ENCODE results near the gene FBXL19.
A peak's percentile ranks its signal among the peaks of the same experiment; 100 is the strongest.

The FBXL19 gene

GRCh38 chr16:30951193-30951592, 27.8 kb downstream of the FBXL19 start:
- H4K20me1 ChIP-seq (ENCODE audit: control insufficient read depth, insufficient read depth, low read depth, low read length): no peaks in the 10 kb centered on the region
- no peaks in the 10 kb centered on the region for H3K9me2 ChIP-seq (replicated peaks; ENCODE audit: control insufficient read depth, low read length)
- no peak overlapping the region for H3K4me3 ChIP-seq (ENCODE audit: low read length)
- peaks cover 12% of the 10 kb centered on the region for H3F3A ChIP-seq (ENCODE audit: control insufficient read depth, insufficient read depth)
- no peak for TF ChIP-seq EZH2phosphoT487 (IDR thresholded peaks at IDR 0.05; ENCODE audit: borderline replicate concordance, low read length)
- TF ChIP-seq, protein P1, sequence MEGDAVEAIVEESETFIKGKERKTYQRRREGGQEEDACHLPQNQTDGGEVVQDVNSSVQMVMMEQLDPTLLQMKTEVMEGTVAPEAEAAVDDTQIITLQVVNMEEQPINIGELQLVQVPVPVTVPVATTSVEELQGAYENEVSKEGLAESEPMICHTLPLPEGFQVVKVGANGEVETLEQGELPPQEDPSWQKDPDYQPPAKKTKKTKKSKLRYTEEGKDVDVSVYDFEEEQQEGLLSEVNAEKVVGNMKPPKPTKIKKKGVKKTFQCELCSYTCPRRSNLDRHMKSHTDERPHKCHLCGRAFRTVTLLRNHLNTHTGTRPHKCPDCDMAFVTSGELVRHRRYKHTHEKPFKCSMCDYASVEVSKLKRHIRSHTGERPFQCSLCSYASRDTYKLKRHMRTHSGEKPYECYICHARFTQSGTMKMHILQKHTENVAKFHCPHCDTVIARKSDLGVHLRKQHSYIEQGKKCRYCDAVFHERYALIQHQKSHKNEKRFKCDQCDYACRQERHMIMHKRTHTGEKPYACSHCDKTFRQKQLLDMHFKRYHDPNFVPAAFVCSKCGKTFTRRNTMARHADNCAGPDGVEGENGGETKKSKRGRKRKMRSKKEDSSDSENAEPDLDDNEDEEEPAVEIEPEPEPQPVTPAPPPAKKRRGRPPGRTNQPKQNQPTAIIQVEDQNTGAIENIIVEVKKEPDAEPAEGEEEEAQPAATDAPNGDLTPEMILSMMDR (IDR thresholded peaks at IDR 0.05; ENCODE audit: low read depth, low read length, poor library complexity, severe bottlenecking): no peak
- no peaks in the 10 kb centered on the region for H3K9me3 ChIP-seq (ENCODE audit: control insufficient read depth, insufficient read depth, low read length)
- H3K4me1 ChIP-seq (ENCODE audit: control insufficient read depth, low read length): peaks cover 34% of the 10 kb centered on the region
- no peak overlapping the region for H3K27ac ChIP-seq (ENCODE audit: low read depth, low read length)
- peaks cover 6% of the 10 kb centered on the region for H3K79me2 ChIP-seq (ENCODE audit: control insufficient read depth, low read length)
- H3K36me3 ChIP-seq (ENCODE audit: control insufficient read depth, low read length): peaks cover 7% of the 10 kb centered on the region; the same call in 1 of the 2 replicates
- no peaks in the 10 kb centered on the region for H3K27me3 ChIP-seq (ENCODE audit: control insufficient read depth, low read length)
- H3K4me2 ChIP-seq (ENCODE audit: low read length): no peak overlapping the region

GRCh38 chr16:30951750-30952149, 28.4 kb downstream of the FBXL19 start:
- Histone ChIP-seq H3K4me1 (ENCODE audit: control insufficient read depth, low read length) (peaks cover 39% of the 10 kb centered on the region), H3K9me3 (ENCODE audit: control insufficient read depth, insufficient read depth, low read length) (no peaks in the 10 kb centered on the region), H3K4me3 (ENCODE audit: low read length) (no peak overlapping the region), H3K27ac (ENCODE audit: low read depth, low read length) (no peak overlapping the region), H3F3A (ENCODE audit: control insufficient read depth, insufficient read depth) (peaks cover 15% of the 10 kb centered on the region), H4K20me1 (ENCODE audit: control insufficient read depth, insufficient read depth, low read depth, low read length) (no peaks in the 10 kb centered on the region), H3K36me3 (ENCODE audit: control insufficient read depth, low read length) (peaks cover 9% of the 10 kb centered on the region; the same call in 1 of the 2 replicates), H3K9me2 (replicated peaks; ENCODE audit: control insufficient read depth, low read length) (no peaks in the 10 kb centered on the region), H3K27me3 (ENCODE audit: control insufficient read depth, low read length) (no peaks in the 10 kb centered on the region), H3K79me2 (ENCODE audit: control insufficient read depth, low read length) (peaks cover 12% of the 10 kb centered on the region), H3K4me2 (ENCODE audit: low read length) (no peak overlapping the region)
- TF ChIP-seq, protein P1 (IDR thresholded peaks at IDR 0.05; ENCODE audit: low read depth, low read length, poor library complexity, severe bottlenecking): no peak
- TF ChIP-seq EZH2phosphoT487 (IDR thresholded peaks at IDR 0.05; ENCODE audit: borderline replicate concordance, low read length): no peak

DNA sequence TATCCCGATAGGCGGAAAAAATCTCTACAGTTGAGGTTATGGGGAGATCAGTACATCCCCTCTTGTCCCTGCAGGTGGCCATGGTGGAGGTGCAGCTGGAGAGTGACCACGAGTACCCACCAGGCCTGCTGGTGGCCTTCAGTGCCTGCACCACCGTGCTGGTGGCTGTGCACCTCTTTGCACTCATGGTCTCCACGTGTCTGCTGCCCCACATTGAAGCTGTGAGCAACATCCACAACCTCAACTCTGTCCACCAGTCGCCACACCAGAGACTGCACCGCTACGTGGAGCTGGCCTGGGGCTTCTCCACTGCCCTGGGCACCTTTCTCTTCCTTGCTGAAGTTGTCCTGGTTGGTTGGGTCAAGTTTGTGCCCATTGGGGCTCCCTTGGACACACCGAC, 29.7 kb downstream of the FBXL19 start:
- Histone ChIP-seq H3K4me3 (ENCODE audit: low read length) (no peak overlapping the region), H3K36me3 (ENCODE audit: control insufficient read depth, low read length) (0 out of 2 replicates have a peak, but pooled peaks cover 5% of the 10 kb centered on the region), H3K9me3 (ENCODE audit: control insufficient read depth, insufficient read depth, low read length) (no peaks in the 10 kb centered on the region), H4K20me1 (ENCODE audit: control insufficient read depth, insufficient read depth, low read depth, low read length) (no peaks in the 10 kb centered on the region), H3K9me2 (replicated peaks; ENCODE audit: control insufficient read depth, low read length) (no peaks in the 10 kb centered on the region), H3K27ac (ENCODE audit: low read depth, low read length) (no peak overlapping the region), H3K79me2 (ENCODE audit: control insufficient read depth, low read length) (peaks cover 13% of the 10 kb centered on the region), H3K4me1 (ENCODE audit: control insufficient read depth, low read length) (peaks cover 40% of the 10 kb centered on the region), H3K27me3 (ENCODE audit: control insufficient read depth, low read length) (no peaks in the 10 kb centered on the region), H3F3A (ENCODE audit: control insufficient read depth, insufficient read depth) (peaks cover 15% of the 10 kb centered on the region), H3K4me2 (ENCODE audit: low read length) (0 out of 2 replicates have a peak overlapping the region, but pooled peaks have one; percentile 35)
- TF ChIP-seq EZH2phosphoT487 (IDR thresholded peaks at IDR 0.05; ENCODE audit: borderline replicate concordance, low read length): no peak
- TF ChIP-seq, protein P1 (IDR thresholded peaks at IDR 0.05; ENCODE audit: low read depth, low read length, poor library complexity, severe bottlenecking): no peak

All from DOHH2 (cell line).